Mesenchymal stem cell (in vitro differentiated cells and primary cell): ENCODE measurements around the gene MRPS21.
A peak's percentile ranks its signal among the peaks of the same experiment; 100 is the strongest.

Source experiments
- DNase-seq: peaks from one replicate; pipeline ENCODE4 v3.0.0-alpha.2; 2013
- H2AFZ ChIP-seq: one replicate; pipeline ENCODE4 v1.6.1; 2013; ENCODE audit warnings: low read depth, mild to moderate bottlenecking, control low read depth, inconsistent platforms, low read length, moderate library complexity
- H2AK5ac ChIP-seq: 2 replicates; pipeline ENCODE4 v1.6.1; 2013; ENCODE audit warnings: low read length, moderate library complexity, mild to moderate bottlenecking, inconsistent platforms; ENCODE audit not compliant: severe bottlenecking
- H2BK120ac ChIP-seq: one replicate; pipeline ENCODE4 v1.6.1; 2013; ENCODE audit warnings: low read depth, mild to moderate bottlenecking, inconsistent platforms, low read length, moderate library complexity
- H2BK12ac ChIP-seq, 2 experiments: one replicate each; pipeline ENCODE4 v1.6.1; 2013; ENCODE audit warnings: inconsistent platforms in 2 of 2, low read length in 2 of 2, mild to moderate bottlenecking in 2 of 2, moderate library complexity in 2 of 2, control low read depth in 1 of 2
- H2BK15ac ChIP-seq: one replicate; pipeline ENCODE4 v1.6.1; 2013; ENCODE audit warnings: mild to moderate bottlenecking, low read depth, inconsistent platforms; ENCODE audit not compliant: poor library complexity, severe bottlenecking
- H2BK5ac ChIP-seq: 2 replicates; pipeline ENCODE4 v1.6.1; 2013; ENCODE audit warnings: low read depth, mild to moderate bottlenecking, low read length, control low read depth, inconsistent platforms; ENCODE audit not compliant: poor library complexity, severe bottlenecking
- H3K14ac ChIP-seq, 2 experiments: one replicate each; pipeline ENCODE4 v1.6.1; 2013; ENCODE audit warnings: inconsistent platforms in 2 of 2, low read length in 2 of 2, control low read depth in 1 of 2, mild to moderate bottlenecking in 1 of 2, moderate library complexity in 1 of 2
- H3K18ac ChIP-seq, 2 experiments: one replicate each; pipeline ENCODE4 v1.6.1; 2013; ENCODE audit warnings: inconsistent platforms in 2 of 2, low read length in 2 of 2, control low read depth in 1 of 2, low read depth in 1 of 2, mild to moderate bottlenecking in 1 of 2
- H3K23ac ChIP-seq, 2 experiments: one replicate each; pipeline ENCODE4 v1.6.1; 2013; ENCODE audit warnings: inconsistent platforms in 2 of 2, low read length in 2 of 2, mild to moderate bottlenecking in 2 of 2, moderate library complexity in 2 of 2, control low read depth in 1 of 2
- H3K27ac ChIP-seq: 2 replicates; pipeline ENCODE4 v1.5.1; 2013; ENCODE audit warnings: mild to moderate bottlenecking, moderate library complexity, low read length, control low read depth, inconsistent platforms; ENCODE audit not compliant: poor library complexity, severe bottlenecking
- H3K27me3 ChIP-seq, 2 experiments: 2 replicates each; pipeline versions ENCODE4 v1.6.1 to v1.7.0; 2013; ENCODE audit warnings: low read length in 2 of 2, mild to moderate bottlenecking in 2 of 2, moderate library complexity in 2 of 2, control low read depth in 1 of 2, inconsistent platforms in 1 of 2; ENCODE audit not compliant: control insufficient read depth in 1 of 2, insufficient read depth in 1 of 2
- H3K36me3 ChIP-seq, 2 experiments: 2 replicates each; pipeline versions ENCODE4 v1.6.1 to v1.7.0; 2013; ENCODE audit warnings: low read length in 2 of 2, control low read depth in 1 of 2, inconsistent platforms in 1 of 2, low read depth in 1 of 2, mild to moderate bottlenecking in 1 of 2; ENCODE audit not compliant: insufficient read depth in 2 of 2, control insufficient read depth in 1 of 2
- H3K4ac ChIP-seq, 2 experiments: one replicate each; pipeline ENCODE4 v1.6.1; 2013; ENCODE audit warnings: inconsistent platforms in 2 of 2, low read length in 2 of 2, mild to moderate bottlenecking in 2 of 2, moderate library complexity in 2 of 2, control low read depth in 1 of 2, low read depth in 1 of 2
- H3K4me1 ChIP-seq: 2 replicates; pipeline ENCODE4 v1.6.1; 2013; ENCODE audit warnings: low read depth, low read length, control low read depth; ENCODE audit not compliant: control insufficient read depth, insufficient read depth
- H3K4me2 ChIP-seq: 2 replicates; pipeline ENCODE4 v1.6.1; 2013; ENCODE audit warnings: low read length, mild to moderate bottlenecking, inconsistent platforms; ENCODE audit not compliant: poor library complexity, severe bottlenecking
- H3K4me3 ChIP-seq, 2 experiments: 2 replicates each; pipeline versions ENCODE4 v1.5.1 to v1.7.0; 2013; ENCODE audit warnings: low read length in 2 of 2, mild to moderate bottlenecking in 2 of 2, control low read depth in 1 of 2, low read depth in 1 of 2; ENCODE audit not compliant: insufficient read depth in 1 of 2
- H3K79me1 ChIP-seq: replicated peaks from 2 replicates; pipeline ENCODE4 v1.6.1; 2013; ENCODE audit warnings: mild to moderate bottlenecking, control low read depth, low read length, inconsistent platforms; ENCODE audit not compliant: poor library complexity, severe bottlenecking
- H3K9ac ChIP-seq: 2 replicates; pipeline ENCODE4 v1.7.0; 2013; ENCODE audit warnings: mild to moderate bottlenecking, low read length, moderate library complexity
- H3K9me3 ChIP-seq: 2 replicates; pipeline ENCODE4 v1.7.0; 2013; ENCODE audit warnings: mild to moderate bottlenecking, low read length; ENCODE audit not compliant: control insufficient read depth
- H4K8ac ChIP-seq: one replicate; pipeline ENCODE4 v1.6.1; 2013; ENCODE audit warnings: inconsistent platforms, mild to moderate bottlenecking, low read length, moderate library complexity
- H4K91ac ChIP-seq: one replicate; pipeline ENCODE4 v1.6.1; 2013; ENCODE audit warnings: mild to moderate bottlenecking, low read length, inconsistent platforms
- WGBS: methylation state at CpG from one replicate; pipeline ENCODE4 v1.1.7; 2013; ENCODE audit warnings: mixed read lengths; 5-methylcytosine and 5-hydroxymethylcytosine counted together

The MRPS21 gene

DNA sequence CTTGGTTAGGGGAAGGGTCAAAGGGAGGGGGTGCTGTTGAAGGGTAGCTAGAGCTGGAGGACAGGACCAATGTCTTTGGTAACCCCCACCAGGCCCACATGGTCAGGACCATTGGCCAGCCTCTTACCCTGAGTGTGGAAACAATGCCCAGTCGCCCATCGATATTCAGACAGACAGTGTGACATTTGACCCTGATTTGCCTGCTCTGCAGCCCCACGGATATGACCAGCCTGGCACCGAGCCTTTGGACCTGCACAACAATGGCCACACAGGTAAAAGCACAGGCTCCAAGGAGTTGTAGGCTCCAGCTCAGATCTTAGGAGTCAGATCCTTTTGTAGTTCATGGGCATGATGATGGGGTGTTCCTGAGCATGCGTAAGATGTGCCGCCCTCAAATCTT, 32.3 kb upstream of the MRPS21 start:
- WGBS = 95% methylated on average over 4 of the region's 6 CpGs
- Histone ChIP-seq H3K79me1 (peaks cover 6% of the 10 kb centered on the region), H3K9me3 (no peaks in the 10 kb centered on the region), H3K27ac (no peak overlapping the region), H3K36me3 (peaks cover 13 to 23% of the 10 kb centered on the region in 2 experiments), H2AK5ac (no peak overlapping the region), H3K4ac (no peak overlapping the region), H2BK5ac (no peak overlapping the region), H3K4me3 (no peak overlapping the region), H3K14ac (no peak overlapping the region), H2AFZ (no peak overlapping the region), H2BK12ac (no peak overlapping the region), H4K8ac (no peak overlapping the region), H3K18ac (no peak overlapping the region), H3K23ac (no peak overlapping the region), H3K4me2 (no peak overlapping the region), H3K27me3 (peaks cover 28 to 34% of the 10 kb centered on the region in 2 experiments), H4K91ac (no peak overlapping the region), H2BK15ac (no peak overlapping the region), H3K4me1 (peaks cover 26% of the 10 kb centered on the region), H2BK120ac (no peak overlapping the region), H3K9ac (no peak overlapping the region)
- DNase-seq = no peak

DNA sequence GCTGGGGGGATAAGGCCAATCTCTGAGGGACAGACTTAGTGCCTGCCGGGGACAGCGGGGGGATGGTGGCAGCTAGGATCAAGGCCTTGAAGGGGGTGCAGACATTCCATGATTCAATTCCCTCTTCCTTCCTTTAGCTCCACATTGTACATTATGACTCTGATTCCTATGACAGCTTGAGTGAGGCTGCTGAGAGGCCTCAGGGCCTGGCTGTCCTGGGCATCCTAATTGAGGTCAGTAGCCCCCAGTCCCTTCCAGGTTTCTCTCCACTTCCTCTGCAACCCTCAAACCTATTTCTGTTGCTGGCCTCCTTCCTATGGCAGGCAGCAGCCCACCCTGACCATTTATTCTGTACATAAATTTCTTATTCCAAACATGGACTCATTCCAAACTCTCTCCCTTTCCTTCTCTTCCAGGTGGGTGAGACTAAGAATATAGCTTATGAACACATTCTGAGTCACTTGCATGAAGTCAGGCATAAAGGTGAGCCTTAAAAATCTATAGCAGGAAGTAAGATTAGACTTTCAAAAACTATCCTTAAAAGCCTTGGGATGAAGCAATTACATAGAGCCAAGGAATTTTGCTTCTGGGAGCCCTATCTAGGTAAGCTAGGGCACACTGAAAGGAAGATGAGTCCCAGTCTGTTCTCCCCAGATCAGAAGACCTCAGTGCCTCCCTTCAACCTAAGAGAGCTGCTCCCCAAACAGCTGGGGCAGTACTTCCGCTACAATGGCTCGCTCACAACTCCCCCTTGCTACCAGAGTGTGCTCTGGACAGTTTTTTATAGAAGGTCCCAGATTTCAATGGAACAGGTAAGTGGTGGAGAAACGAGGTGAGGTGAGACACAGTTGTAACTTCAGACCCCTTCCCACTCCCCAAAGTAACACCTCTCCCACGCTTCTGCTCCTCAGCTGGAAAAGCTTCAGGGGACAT, 31.0 kb upstream of the MRPS21 start:
- no peak overlapping the region for H3K4me2 ChIP-seq
- H3K9ac ChIP-seq = no peak overlapping the region
- no peak overlapping the region for H3K4me3 ChIP-seq
- no peak overlapping the region for H3K14ac ChIP-seq
- peaks cover 20% of the 10 kb centered on the region for H3K4me1 ChIP-seq
- peaks cover 19 to 28% of the 10 kb centered on the region in 2 experiments for H3K27me3 ChIP-seq
- peaks cover 15% of the 10 kb centered on the region for H3K79me1 ChIP-seq
- no peaks in the 10 kb centered on the region for H3K9me3 ChIP-seq
- DNase-seq = no peak
- H2BK15ac ChIP-seq = no peak overlapping the region
- peaks cover 14 to 33% of the 10 kb centered on the region in 2 experiments for H3K36me3 ChIP-seq
- no peak overlapping the region for H4K91ac ChIP-seq
- H2BK12ac ChIP-seq = no peak overlapping the region
- no peak overlapping the region for H2BK120ac ChIP-seq
- H3K23ac ChIP-seq = no peak overlapping the region
- no peak overlapping the region for H3K4ac ChIP-seq
- no peak overlapping the region for H3K18ac ChIP-seq
- no peak overlapping the region for H2BK5ac ChIP-seq
- 92% methylated on average over 4 of the region's 6 CpGs for WGBS
- no peak overlapping the region for H2AK5ac ChIP-seq
- no peak overlapping the region for H3K27ac ChIP-seq
- no peak overlapping the region for H4K8ac ChIP-seq
- H2AFZ ChIP-seq = no peak overlapping the region

DNA sequence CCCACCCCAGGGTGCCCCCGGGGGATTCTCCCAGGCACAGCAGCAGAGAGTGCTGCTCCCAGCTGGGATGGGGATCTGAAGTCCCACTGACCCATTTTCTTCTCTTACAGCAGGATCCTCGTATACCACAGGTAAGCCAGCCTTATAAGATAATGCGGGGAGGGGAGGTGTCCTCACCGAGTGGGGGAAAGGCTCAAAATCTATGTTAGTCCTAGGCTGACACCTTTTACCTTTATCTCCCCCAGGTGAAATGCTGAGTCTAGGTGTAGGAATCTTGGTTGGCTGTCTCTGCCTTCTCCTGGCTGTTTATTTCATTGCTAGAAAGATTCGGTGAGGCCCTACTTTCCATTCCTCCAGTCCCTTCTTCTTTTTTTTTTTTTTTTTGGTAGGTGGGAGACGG, 30.1 kb upstream of the MRPS21 start:
- Histone ChIP-seq H3K18ac (no peak overlapping the region), H3K36me3 (peaks cover 14 to 33% of the 10 kb centered on the region in 2 experiments)
- WGBS = 100% methylated on average over 3 of the region's 6 CpGs

DNA sequence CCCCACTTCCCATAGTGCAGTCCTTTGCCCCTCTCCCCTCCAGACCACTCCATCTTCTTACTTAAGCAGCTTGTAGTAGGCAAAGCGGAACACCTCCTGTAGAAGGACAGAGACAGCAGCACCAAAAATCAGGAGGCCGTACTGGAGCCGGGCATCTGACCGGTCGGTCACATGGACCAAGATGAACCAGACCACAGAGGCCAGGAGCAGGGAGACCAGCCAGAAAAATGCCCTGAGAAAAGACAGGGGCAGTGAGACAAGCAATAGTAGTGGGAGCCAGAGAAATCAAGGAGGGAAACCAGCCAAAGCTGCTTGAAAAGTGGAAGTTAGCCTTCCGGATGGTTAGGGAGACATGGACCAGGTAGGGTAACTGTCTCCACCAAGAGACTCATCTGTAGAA, 25.8 kb upstream of the MRPS21 start:
- no peak overlapping the region for H2BK12ac ChIP-seq
- H3K4me3 ChIP-seq = peak overlapping the region; percentile 68 to 100

More for the DNA sequence above, 30.1 kb upstream of the MRPS21 start:
- no peak for DNase-seq
- no peaks in the 10 kb centered on the region for H3K9me3 ChIP-seq
- H2AK5ac ChIP-seq = no peak overlapping the region
- no peak overlapping the region for H3K4me2 ChIP-seq
- no peak overlapping the region for H3K4me3 ChIP-seq
- H3K14ac ChIP-seq = no peak overlapping the region
- peaks cover 15% of the 10 kb centered on the region for H3K79me1 ChIP-seq
- H3K4ac ChIP-seq = no peak overlapping the region
- no peak overlapping the region for H2BK12ac ChIP-seq
- no peak overlapping the region for H2BK5ac ChIP-seq
- H3K9ac ChIP-seq = no peak overlapping the region
- H3K27me3 ChIP-seq = peaks cover 10 to 19% of the 10 kb centered on the region in 2 experiments
- peaks cover 18% of the 10 kb centered on the region for H3K4me1 ChIP-seq
- H2AFZ ChIP-seq = no peak overlapping the region
- H3K23ac ChIP-seq = no peak overlapping the region
- no peak overlapping the region for H2BK15ac ChIP-seq
- H3K27ac ChIP-seq = no peak overlapping the region
- no peak overlapping the region for H4K8ac ChIP-seq
- H4K91ac ChIP-seq = no peak overlapping the region
- no peak overlapping the region for H2BK120ac ChIP-seq

More for the DNA sequence above, 25.8 kb upstream of the MRPS21 start:
- H4K91ac ChIP-seq = no peak overlapping the region
- DNase-seq = no peak
- whole genome bisulfite sequencing = 66% methylated on average over 6 of the region's 6 CpGs
- peaks cover 10% of the 10 kb centered on the region for H3K4me1 ChIP-seq
- H3K36me3 ChIP-seq = peaks cover 14 to 33% of the 10 kb centered on the region in 2 experiments
- H3K27ac ChIP-seq = no peak overlapping the region
- peak overlapping the region; percentile 15 for H2AK5ac ChIP-seq
- H3K9ac ChIP-seq = peak overlapping the region; percentile 98
- peak overlapping the region; percentile 3 to 63 for H3K4ac ChIP-seq
- no peak overlapping the region for H4K8ac ChIP-seq
- H2BK5ac ChIP-seq = no peak overlapping the region
- H2AFZ ChIP-seq = no peak overlapping the region
- no peak overlapping the region for H2BK15ac ChIP-seq
- H3K4me2 ChIP-seq = peak overlapping the region; percentile 85
- H3K18ac ChIP-seq = peak overlapping the region in 1 of 2 experiments; percentile 54
- peaks cover 13% of the 10 kb centered on the region for H3K79me1 ChIP-seq
- H3K23ac ChIP-seq = no peak overlapping the region
- H3K14ac ChIP-seq = peak overlapping the region in 1 of 2 experiments; percentile 69
- H3K27me3 ChIP-seq = no peaks in the 10 kb centered on the region
- H3K9me3 ChIP-seq = no peaks in the 10 kb centered on the region
- no peak overlapping the region for H2BK120ac ChIP-seq
